Erythroblast (primary cell): Measurements from ENCODE around the gene FSIP1.

Experiments
- DNase-seq, 2 experiments: peaks; one replicate each; lab custom pipeline; 2025; lab: John Stamatoyannopoulos, UW
- GATA1 ChIP-seq: IDR thresholded peaks from 2 replicates; pipeline ENCODE4 v1.6.1; 2011; ENCODE audit warnings: low read depth, mild to moderate bottlenecking, control low read depth, low read length, moderate library complexity
- POLR2A ChIP-seq: IDR thresholded peaks from 2 replicates; pipeline ENCODE4 v1.6.1; 2011; ENCODE audit warnings: mild to moderate bottlenecking, low read length

FSIP1 gene

DNA sequence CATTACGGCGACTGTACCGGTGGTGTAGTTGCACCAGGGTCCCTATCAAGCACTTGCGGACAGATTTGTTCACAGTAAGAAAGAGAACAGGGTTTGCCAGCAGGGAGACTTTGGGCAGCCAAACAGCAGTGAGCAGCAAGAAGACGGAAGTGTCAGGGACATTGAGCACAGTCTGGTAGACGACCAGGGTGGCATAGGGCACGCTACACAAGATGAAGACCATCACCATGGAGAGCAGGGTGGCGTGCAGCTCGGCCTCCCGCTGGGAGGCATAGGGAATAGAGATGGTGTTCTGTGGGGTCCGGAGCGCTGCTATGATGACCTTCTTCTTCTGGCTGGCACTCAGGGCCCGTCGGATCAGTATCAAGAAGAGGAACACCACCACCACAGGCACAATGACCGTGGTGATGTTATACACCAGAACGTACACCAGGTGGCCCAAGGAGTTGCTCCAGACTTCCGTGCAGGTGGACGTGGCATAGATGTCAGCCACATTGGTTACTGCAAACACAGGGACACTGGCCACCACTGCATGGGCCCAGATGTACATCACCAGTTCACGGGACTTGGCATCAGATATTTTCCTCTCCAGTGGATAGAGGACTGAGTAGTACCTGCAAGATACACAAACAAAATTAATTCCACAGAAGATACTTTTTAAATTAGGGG, 19.1 kb upstream of the FSIP1 start:
- TF ChIP-seq POLR2A: no peak
- no peak for TF ChIP-seq GATA1
- DNase-seq: peak; percentile 29 to 54

DNA sequence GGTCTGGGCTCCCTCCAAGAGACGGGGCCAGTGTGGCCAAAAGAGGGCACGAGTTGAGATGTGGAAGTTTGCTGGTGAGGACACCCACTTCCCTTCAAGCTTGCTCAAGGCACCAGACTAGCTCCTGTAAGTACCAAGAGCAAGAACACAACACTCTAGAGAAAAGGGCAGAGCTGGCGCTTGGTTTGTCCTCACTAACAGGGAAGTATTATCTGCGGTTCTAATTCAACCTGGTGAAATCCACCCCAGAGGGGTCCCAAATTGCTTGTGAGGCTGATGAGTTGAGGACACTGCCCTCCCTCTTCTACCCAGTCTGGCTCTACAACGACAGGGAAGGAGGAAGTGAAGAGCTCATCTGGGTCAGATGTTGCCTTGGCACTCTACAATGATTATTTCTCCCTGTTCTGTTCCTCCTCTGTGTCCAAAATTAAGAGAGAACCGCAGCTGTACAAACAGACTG, 16.9 kb upstream of the FSIP1 start:
- TF ChIP-seq GATA1 (no peak), POLR2A (no peak)
- DNase-seq: no peak

DNA sequence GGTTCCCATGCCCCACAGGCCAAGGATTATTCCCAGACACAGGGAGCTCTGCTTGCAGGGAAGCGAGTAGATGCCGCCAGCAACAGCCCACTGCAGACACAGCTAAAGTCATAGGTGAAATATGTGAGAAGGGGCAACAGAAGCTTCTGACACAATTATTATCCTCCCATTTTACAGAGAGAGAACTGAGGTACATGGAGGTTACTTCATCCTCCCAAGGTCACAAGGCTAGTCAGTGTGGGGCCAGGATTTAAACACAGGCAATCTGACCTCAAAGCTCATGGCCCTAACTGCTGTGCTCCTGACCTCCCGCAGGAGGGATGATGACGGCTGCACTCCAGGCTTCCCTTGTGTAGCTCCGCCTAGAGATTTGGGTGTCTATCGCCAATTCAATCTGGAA, 15.7 kb upstream of the FSIP1 start:
- TF ChIP-seq POLR2A: no peak
- TF ChIP-seq GATA1: no peak

DNA sequence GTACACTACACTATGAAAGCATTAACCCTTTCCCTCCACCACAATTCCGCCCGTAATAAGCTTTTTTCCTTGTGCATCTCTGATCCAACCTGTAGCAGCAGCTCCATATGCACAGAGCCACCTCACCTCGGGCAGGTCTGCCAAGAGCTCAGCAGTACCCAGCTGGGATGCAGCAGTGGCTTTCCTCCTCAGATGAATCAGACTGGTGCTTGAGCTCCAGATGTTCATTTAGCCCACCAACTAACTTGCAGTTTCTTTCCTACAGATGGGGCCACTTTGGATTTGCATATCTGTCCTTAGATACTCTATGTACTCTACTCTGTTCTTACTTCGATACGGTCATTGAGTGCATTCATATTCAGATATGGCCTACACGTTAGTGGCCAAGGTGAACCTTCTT, 14.8 kb upstream of the FSIP1 start:
- TF ChIP-seq POLR2A: no peak

More for the DNA sequence above, 15.7 kb upstream of the FSIP1 start:
- no peak for DNase-seq

DNA sequence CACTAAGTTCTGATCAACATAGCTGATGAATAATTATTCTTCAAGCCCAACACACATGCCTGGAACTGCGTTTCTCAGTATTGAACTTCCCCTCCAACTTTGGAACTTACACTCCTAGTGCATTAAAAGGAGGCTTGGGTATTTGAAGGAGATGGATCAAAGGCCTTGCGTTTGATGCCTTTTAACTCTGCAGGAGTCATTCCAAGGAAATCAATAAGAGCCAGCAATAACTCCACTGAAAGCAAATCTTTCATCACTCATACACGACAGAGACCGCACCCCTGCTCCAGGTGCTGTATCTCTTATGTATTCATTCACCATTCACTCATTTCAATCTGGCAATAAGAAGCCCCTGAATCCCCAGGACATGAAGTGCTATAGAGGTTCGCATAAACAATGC, 14.0 kb upstream of the FSIP1 start:
- DNase-seq: no peak
- TF ChIP-seq POLR2A (no peak), GATA1 (no peak)

More for the DNA sequence above, 14.8 kb upstream of the FSIP1 start:
- no peak for DNase-seq

DNA sequence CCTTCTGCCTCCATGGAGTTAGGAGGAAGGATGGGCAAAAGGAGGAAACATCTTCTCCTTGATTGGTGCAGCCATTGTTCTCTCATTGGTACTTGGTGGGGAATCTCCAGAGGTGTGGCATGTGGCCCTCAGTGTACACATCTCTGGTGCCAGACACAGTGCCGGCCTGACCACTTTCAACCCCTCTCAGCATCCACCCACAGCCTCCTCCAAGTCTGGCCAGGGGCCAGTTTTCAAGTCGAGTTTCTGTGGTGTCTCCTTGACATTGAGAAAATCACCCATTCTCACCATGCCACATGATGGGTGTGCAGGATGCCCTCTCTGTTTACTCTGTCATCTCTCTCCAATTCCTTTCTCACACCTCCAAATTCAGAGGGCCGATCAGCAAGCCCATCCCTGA, 12.8 kb upstream of the FSIP1 start:
- TF ChIP-seq POLR2A: no peak
- TF ChIP-seq GATA1: no peak
- no peak for DNase-seq

DNA sequence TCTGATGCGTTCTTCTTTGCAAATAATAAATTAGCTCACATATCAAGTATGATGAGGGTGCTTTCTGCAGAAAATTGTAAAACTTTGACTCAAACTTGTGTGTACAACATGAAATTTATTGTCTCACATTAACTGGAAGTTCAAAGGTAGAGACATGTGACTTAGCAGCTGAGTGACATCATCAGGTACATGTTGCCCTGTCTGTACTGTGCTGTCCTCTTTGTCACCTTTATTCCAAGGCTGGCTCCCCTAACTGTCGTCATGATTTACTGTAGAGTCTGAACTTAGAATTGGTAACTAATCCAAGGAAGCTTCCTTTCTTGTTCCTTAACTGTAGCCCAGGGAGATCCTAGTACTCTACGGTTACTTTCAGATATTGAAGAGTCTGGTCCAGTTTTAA, 12.3 kb upstream of the FSIP1 start:
- TF ChIP-seq POLR2A (no peak), GATA1 (no peak)
- DNase-seq: no peak

DNA sequence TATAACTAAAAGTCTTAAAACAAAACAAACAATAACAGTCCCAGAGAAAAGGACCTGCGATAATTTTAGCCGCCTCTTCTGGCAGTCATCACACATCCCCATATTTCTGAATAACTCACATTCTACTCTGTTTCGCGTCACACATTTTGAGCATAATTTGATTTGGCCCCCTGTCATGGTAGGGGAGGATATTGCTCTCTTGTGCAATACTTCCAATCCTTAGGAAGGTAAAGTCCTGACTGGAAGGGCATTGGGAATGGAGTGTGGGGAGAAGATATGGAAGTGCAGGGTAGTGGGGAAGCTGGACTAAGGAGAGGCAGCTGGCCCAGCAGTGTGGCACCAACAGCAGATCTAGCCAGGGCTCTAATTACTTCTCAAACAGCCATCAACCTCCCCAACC, 11.3 kb upstream of the FSIP1 start:
- TF ChIP-seq GATA1 (no peak), POLR2A (no peak)
- no peak for DNase-seq

DNA sequence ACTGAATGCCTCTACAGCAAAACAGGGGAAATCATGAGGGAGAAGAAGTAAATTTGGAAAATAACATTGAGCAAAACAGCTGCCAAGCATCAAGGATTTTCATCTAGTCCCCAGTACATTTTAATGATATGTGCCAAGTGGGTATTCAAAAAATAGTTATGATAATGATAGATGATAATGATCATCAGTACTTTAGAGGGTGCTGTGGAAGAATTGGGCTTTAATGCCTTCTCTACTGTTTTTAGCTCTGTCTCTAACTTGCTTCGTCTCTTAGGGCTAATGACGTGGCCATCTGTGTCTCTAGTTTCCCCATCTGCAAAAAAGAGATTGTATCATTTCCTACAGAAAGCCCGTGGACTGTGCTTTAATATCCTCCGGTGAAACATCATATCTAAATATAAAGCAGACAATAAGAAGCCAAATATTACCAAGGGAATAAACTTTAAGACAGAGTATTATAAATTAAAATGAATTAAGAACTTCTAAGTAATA, 10.2 kb upstream of the FSIP1 start:
- no peak for DNase-seq

DNA sequence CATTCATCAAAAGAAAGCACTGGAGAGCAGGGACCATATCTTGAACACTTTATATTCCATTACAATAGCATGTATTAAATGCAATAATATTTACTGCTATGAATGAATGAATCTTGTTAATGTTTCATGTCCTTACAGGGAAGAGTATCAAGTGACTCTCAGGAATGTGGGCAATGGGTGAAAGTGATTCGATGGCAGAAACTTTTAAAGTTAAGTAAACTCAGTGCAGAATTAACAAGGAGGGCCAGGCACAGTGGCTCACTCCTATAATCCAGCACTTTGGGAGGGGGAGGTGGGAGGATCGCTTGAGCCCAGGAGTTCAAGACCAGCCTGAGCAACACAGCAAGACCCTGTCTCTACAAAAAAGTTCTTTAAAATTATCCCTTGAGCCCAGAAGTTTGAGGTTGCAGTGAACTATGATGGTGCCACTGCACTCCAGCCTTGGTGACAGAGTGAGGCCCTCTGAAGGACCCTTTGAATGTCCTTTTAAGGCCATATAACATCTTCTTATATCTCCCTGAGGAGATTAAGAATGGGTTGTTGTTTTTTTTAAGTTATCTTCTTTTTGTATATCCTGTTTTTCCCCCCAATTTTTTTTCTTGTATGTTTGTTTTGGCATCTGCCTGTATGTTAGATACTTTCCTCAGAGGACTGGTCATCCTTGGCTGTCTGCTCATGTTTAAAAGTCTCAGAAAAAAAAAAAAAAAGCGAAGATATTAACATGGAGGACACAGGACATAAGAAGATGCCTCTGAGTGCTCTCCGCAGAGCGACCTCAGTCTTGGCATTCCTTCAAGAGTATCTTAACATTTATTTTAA, 9.6 kb upstream of the FSIP1 start:
- no peak for TF ChIP-seq GATA1
- TF ChIP-seq POLR2A: no peak

More for the DNA sequence above, 10.2 kb upstream of the FSIP1 start:
- TF ChIP-seq GATA1 (no peak), POLR2A (no peak)

DNA sequence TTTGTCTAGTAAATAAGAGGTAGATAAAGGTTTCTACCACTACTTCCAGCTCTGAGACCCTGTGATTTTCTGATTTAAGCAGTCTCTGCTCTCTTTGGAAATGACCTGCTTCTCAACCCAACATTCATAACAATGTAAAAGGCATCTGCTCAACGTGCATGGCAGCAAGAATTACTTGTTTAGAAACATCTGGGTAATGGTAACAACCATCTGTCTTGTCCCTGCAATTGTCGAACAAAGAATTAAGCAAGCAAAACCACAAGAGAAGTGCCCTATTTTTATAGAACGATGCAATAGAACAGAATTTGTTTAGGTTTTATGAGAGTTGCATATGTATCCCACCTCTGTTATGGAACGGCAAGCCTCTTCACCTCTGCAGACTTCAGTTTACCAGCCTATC, 7.1 kb upstream of the FSIP1 start:
- TF ChIP-seq GATA1 (no peak), POLR2A (no peak)
- no peak for DNase-seq

More for the DNA sequence above, 9.6 kb upstream of the FSIP1 start:
- no peak for DNase-seq

DNA sequence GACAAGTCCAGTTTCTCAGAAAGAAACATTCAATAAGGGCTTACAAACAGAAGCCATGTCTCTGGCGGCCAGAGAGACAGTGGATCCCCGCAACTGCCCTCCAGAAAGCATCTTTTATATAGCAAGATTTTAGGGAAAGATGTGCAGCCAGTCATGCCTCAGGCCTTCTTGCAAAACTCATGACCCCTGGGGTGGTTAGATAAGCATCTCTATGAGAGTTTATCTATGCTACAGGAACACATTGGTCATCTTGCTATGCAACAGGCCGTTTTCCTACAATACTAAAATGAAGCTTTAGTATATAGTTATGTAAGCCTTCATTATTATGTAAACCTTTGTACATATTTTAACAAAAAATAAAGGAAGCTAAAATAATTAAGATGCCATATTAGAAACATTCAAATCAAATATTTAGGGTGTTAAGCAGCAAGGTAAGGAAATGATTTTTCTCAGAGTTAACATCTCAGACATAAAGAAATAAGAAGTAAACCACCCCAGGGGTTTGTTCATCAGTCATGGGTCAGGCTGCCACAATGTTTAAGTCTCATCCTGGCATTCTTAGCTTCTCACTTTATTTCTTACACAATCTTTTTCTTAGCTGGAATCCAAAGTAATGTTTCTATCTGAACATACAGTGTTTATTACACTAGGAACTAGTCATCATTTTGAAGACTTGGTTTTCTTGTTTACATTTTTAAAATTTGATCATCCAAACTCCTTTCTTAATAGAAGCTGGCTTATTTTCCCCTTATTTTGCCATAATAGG, 6.3 kb upstream of the FSIP1 start:
- peak; percentile 33 to 64 for DNase-seq
- TF ChIP-seq POLR2A: no peak
- TF ChIP-seq GATA1: no peak

DNA sequence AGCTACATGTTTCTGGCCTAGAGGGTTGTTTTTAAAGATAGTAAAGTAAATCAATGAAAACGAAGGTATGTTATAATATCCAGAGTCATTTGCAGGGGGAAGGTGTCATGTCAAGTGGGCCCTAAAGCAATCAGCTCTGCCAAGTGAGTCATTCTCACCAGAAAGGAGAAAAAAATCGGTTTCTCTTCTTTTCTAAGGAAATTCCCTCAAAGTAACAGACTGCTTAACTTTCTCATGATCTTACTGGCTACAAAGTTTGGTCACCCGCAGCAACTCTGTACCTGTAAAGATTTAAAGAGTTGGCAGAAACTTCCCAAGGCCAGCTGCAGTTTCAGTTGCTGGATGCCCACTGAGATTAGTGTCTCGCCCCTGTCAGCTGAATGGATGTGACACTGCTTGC, 5.5 kb upstream of the FSIP1 start:
- no peak for TF ChIP-seq GATA1
- TF ChIP-seq POLR2A: no peak
- no peak for DNase-seq
